ENCODE results near the gene OR2AT4.

Gene OR2AT4

DNA sequence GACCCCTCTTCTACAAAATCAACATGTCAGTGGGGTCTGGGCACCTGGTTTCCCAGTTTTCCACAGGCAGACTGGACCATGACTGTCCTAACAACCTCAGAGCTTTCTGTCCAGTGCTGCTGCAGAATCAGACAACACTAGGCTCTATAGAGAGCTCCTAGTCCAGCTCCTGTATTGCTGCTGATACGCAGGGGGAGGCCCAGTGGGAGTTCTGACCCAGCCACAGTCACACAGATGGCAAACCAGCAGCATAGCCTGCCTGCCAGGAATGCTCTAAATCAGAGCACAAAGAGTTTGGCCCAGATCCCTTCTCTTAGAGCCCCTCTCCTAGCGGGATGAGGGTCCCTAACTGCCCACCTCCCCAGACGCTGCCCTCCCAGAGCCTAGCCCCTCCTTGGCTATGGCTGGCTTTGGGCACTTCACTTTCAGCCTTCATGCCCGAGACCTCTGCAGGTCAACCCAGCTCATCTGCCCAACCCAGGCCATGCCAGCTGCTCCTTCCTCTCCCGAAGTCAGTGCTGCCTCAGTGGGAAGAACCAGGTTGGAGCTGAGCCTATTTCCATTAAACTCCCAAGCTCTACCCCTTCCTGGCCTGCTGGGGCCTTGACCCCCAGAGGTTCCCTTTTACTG lies 38.5 kb upstream of the OR2AT4 start:
- TF ChIP-seq RAD21 (IDR thresholded peaks at IDR 0.05; ENCODE audit: low read depth) (no peak), YY1 (IDR thresholded peaks at IDR 0.05; ENCODE audit: low read depth) (no peak), TCF12 (IDR thresholded peaks at IDR 0.05; ENCODE audit: low read depth) (no peak), TEAD4 (IDR thresholded peaks at IDR 0.05) (no peak), CEBPB (IDR thresholded peaks at IDR 0.05) (no peak), FOXM1 (IDR thresholded peaks at IDR 0.05; ENCODE audit: borderline replicate concordance, low read depth) (no peak)
- TF ChIP-seq, protein P1, sequence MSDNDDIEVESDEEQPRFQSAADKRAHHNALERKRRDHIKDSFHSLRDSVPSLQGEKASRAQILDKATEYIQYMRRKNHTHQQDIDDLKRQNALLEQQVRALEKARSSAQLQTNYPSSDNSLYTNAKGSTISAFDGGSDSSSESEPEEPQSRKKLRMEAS (IDR thresholded peaks at IDR 0.05) = no peak

DNA sequence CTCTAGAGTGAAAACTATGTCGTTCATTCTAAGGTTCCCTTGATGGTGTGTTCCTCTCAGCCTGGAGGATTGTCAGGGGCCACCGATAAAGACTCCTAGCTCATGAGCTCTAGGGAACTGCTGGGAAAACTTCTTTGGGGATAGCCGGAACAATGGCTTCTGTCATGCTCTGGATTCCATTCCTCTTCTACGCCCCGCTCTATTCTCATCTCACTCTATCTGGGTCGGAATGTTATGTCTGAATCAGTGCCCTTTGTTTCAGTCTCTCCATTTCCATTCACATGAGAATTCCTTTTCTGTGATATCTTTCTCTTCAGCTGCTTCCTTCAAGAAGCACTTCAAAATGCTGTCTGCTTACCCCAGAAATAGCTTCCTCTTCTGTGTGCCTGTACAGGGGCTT lies 37.3 kb upstream of the OR2AT4 start:
- no peak for TF ChIP-seq EP300 (IDR thresholded peaks at IDR 0.05; ENCODE audit: borderline replicate concordance)
- TF ChIP-seq, protein P2, sequence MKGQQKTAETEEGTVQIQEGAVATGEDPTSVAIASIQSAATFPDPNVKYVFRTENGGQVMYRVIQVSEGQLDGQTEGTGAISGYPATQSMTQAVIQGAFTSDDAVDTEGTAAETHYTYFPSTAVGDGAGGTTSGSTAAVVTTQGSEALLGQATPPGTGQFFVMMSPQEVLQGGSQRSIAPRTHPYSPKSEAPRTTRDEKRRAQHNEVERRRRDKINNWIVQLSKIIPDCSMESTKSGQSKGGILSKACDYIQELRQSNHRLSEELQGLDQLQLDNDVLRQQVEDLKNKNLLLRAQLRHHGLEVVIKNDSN (IDR thresholded peaks at IDR 0.05) = no peak
- TF ChIP-seq, protein P1 (IDR thresholded peaks at IDR 0.05) = no peak
- no peak for TF ChIP-seq YY1 (IDR thresholded peaks at IDR 0.05; ENCODE audit: low read depth)

DNA sequence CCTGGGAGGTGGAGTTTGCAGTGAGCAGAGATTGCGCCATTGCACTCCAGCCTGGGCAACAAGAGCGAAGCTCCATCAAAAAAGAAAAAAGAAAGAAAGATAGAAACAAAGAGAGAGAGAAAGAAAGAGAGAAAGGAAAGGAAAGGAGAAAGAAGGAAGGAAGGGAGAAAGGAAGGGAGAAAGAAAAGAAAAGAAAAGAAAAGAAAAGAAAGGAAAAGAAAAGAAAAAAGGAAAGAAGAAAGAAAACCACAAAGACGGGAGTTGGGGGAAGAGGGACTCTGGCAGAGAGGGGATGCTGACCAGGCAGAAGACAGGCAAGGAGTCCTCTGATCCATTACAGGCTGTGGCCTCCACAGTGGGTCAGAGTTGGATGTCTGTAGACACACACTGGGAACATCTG lies 35.4 kb upstream of the OR2AT4 start:
- TF ChIP-seq NFIC (IDR thresholded peaks at IDR 0.05) (no peak), EP300 (IDR thresholded peaks at IDR 0.05; ENCODE audit: borderline replicate concordance) (no peak), TCF12 (IDR thresholded peaks at IDR 0.05; ENCODE audit: low read depth) (no peak), TEAD4 (IDR thresholded peaks at IDR 0.05) (no peak), EGR1 (IDR thresholded peaks at IDR 0.05) (no peak), RAD21 (IDR thresholded peaks at IDR 0.05; ENCODE audit: low read depth) (no peak), CEBPB (IDR thresholded peaks at IDR 0.05) (no peak), FOXM1 (IDR thresholded peaks at IDR 0.05; ENCODE audit: borderline replicate concordance, low read depth) (no peak), ZBTB7A (IDR thresholded peaks at IDR 0.05; ENCODE audit: low read depth) (no peak), TAF1 (IDR thresholded peaks at IDR 0.05; ENCODE audit: low read depth) (no peak), YY1 (IDR thresholded peaks at IDR 0.05; ENCODE audit: low read depth) (no peak), CREB1 (IDR thresholded peaks at IDR 0.05; ENCODE audit: low read depth) (no peak)
- TF ChIP-seq, protein P1 (IDR thresholded peaks at IDR 0.05) = no peak
- TF ChIP-seq, protein P3, sequence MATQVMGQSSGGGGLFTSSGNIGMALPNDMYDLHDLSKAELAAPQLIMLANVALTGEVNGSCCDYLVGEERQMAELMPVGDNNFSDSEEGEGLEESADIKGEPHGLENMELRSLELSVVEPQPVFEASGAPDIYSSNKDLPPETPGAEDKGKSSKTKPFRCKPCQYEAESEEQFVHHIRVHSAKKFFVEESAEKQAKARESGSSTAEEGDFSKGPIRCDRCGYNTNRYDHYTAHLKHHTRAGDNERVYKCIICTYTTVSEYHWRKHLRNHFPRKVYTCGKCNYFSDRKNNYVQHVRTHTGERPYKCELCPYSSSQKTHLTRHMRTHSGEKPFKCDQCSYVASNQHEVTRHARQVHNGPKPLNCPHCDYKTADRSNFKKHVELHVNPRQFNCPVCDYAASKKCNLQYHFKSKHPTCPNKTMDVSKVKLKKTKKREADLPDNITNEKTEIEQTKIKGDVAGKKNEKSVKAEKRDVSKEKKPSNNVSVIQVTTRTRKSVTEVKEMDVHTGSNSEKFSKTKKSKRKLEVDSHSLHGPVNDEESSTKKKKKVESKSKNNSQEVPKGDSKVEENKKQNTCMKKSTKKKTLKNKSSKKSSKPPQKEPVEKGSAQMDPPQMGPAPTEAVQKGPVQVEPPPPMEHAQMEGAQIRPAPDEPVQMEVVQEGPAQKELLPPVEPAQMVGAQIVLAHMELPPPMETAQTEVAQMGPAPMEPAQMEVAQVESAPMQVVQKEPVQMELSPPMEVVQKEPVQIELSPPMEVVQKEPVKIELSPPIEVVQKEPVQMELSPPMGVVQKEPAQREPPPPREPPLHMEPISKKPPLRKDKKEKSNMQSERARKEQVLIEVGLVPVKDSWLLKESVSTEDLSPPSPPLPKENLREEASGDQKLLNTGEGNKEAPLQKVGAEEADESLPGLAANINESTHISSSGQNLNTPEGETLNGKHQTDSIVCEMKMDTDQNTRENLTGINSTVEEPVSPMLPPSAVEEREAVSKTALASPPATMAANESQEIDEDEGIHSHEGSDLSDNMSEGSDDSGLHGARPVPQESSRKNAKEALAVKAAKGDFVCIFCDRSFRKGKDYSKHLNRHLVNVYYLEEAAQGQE (IDR thresholded peaks at IDR 0.05; ENCODE audit: low read depth) = no peak
- TF ChIP-seq, protein P2 (IDR thresholded peaks at IDR 0.05) = no peak

DNA sequence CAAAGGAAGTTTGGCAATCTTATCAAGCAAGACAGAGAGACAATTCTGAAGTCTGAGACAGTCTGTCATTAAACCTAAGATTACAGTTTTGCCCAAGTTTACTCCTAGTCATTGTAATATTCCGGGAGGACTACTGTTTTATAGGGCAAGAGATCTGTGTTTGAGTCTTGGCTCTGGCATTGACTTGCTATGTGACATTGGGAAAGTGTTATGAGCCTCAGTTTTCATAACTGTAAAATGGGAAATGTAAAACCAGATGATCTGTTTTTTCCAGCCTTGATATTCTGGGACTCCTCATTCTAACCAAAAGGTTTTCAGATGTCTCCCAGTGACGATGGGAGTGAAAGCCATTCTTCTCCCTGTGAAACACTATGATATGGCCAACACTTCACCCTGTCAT lies 29.9 kb upstream of the OR2AT4 start:
- no peak for TF ChIP-seq CREB1 (IDR thresholded peaks at IDR 0.05; ENCODE audit: low read depth)
- no peak for TF ChIP-seq RAD21 (IDR thresholded peaks at IDR 0.05; ENCODE audit: low read depth)
- TF ChIP-seq EP300 (IDR thresholded peaks at IDR 0.05; ENCODE audit: borderline replicate concordance) = no peak
- no peak for TF ChIP-seq CEBPB (IDR thresholded peaks at IDR 0.05)
- no peak for TF ChIP-seq TEAD4 (IDR thresholded peaks at IDR 0.05)
- no peak for TF ChIP-seq NFIC (IDR thresholded peaks at IDR 0.05)
- TF ChIP-seq TAF1 (IDR thresholded peaks at IDR 0.05; ENCODE audit: low read depth) = no peak
- TF ChIP-seq, protein P1 (IDR thresholded peaks at IDR 0.05) = no peak
- TF ChIP-seq FOXM1 (IDR thresholded peaks at IDR 0.05; ENCODE audit: borderline replicate concordance, low read depth) = no peak
- no peak for TF ChIP-seq ZBTB7A (IDR thresholded peaks at IDR 0.05; ENCODE audit: low read depth)

DNA sequence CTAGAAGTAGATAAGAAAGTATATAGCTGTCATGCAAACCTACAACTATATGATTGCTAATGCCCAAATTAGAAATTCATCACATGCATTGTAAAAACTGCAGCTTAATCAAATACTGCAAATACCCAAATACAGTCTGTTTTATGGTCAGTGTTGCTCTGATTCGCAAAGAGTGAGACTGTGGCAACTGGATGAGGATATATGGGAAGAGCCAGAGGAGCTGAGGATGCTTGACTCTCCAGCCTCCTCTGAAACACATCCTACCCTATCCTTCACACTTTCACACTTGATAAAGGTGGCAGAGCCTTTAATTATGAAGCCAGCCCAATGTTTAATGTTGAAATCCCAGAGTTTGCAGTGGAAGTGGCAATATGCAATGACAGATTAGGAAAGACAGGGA lies 21.9 kb upstream of the OR2AT4 start:
- TF ChIP-seq YY1 (IDR thresholded peaks at IDR 0.05; ENCODE audit: low read depth) (no peak), CEBPB (IDR thresholded peaks at IDR 0.05) (no peak), TEAD4 (IDR thresholded peaks at IDR 0.05) (no peak)

DNA sequence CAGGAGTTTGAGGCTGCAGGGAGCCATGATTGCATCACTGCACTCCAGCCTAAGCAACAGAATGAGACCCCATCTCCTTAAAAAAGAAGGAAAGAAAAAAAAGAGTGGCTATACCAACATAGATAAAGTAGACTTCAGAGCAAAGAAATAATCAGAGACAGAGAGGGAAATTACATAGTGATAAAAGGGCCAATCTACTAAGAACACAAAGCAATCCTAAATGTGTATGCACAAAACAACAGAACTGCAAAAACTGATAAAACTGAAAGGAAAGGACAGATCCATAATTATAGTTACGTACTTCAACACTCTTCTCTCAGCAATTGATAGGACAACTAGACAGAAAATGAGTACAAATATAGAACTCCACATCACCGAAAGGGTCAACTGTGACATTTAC lies 17.8 kb upstream of the OR2AT4 start:
- TF ChIP-seq CEBPB (IDR thresholded peaks at IDR 0.05) = no peak
- no peak for TF ChIP-seq YY1 (IDR thresholded peaks at IDR 0.05; ENCODE audit: low read depth)
- TF ChIP-seq EP300 (IDR thresholded peaks at IDR 0.05; ENCODE audit: borderline replicate concordance) = no peak
- no peak for TF ChIP-seq ZBTB7A (IDR thresholded peaks at IDR 0.05; ENCODE audit: low read depth)
- TF ChIP-seq, protein P3 (IDR thresholded peaks at IDR 0.05; ENCODE audit: low read depth) = no peak
- TF ChIP-seq EGR1 (IDR thresholded peaks at IDR 0.05) = no peak

Data from Ishikawa (cell line).